Activated CD4-positive, CD25-positive, alpha-beta regulatory T cell treated with anti-CD3 and anti-CD28 coated beads, Interleukin-2, amount 50 U/mL, for 24 hours (primary cell): Measurements from ENCODE around the gene CTSW.
"Not testable (repeated sequence)": the region's sequence is repeated elsewhere in the genome, so short reads cannot be mapped to it uniquely, and the experiment has no call there.

Source experiments
- ATAC-seq, 2 donors: fragments of 150-1000 bp; cut with Tn5 transposase; one replicate each; pipeline ENCODE4 v1.10.0; 2021; ENCODE audit warnings: mild to moderate bottlenecking in 1 of 2, moderate library complexity in 1 of 2

The CTSW gene

GRCh38 chr11:65886826-65887722 is 7.4 kb downstream of the CTSW start:
- ATAC-seq: no peak

DNA sequence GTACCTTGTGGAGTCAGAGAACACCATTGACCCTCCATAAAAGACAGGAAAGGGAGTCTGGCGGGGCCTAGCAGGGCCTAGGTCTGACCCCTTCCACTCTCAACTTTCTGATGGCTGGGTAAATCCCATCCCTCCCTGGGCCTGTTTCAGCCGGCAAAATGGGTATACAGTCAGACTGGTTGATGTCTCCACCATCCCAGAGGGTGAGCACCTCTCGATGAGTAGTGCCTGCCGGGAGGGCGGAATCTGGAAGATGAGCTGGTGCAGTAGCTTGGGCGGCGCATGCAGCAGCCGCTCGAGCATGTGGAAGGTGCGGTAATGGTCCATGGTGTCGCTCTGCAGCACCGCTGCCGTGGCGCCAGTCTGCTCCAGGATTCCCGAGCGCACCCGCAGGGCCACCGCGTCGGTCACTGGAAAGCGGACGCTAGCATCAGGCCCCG is 8.1 kb downstream of the CTSW start:
- no peak for ATAC-seq

DNA sequence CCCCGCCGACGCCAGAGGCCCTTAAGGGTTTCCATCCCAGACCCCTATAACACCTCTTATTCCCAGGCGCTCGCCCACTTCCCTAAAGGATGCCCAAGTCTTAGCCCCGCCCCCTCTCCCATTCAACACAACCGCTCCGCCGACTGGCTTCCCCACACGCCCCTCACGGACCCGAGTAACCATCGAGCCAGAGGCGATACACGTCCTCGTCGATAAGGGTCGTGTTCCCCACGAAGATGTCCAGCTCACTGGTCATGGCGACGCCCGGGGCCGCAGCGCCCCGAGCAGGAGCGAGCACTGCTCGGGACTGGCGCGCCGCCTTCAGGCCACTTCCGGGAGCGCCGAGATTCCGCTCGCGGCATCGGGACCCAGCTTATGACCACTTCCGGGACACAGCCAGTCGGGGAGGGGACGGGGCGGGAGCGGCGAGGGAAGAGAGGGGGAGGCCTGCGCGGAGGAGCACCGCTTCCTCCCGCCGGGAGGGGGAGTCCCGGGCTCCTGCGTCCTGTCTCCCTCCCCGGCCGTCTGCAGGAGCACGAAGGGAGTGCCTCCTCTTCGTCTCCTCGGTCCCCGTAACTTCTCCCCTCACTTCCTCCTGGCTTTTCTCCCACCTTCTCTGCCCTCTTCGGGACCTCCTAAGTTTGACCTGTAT is 8.7 kb downstream of the CTSW start, which contains the start of gene FIBP:
Gene FIBP, minus strand, starts transcription at position 309 of the 652 bp plus-strand sequence. Its CDS starts 53 bp downstream, at position 256.
- peak; percentile 60 to 66 for ATAC-seq

- peak; percentile 64 to 72 for ATAC-seq
Observed at GRCh38 chr11:65890324-65891218, 10.9 kb downstream of the CTSW start, which contains the start of gene CCDC85B. TSS of gene CCDC85B (plus strand) at chr11:65890673. CDS start at chr11:65890784, 111 bp downstream.

- ATAC-seq: no peak
Observed at GRCh38 chr11:65891219-65892136, 11.8 kb downstream of the CTSW start.

GRCh38 chr11:65892137-65892540 is 12.5 kb downstream of the CTSW start:
- not testable (repeated sequence) for ATAC-seq

GRCh38 chr11:65892661-65893317 is 13.2 kb downstream of the CTSW start:
- no peak for ATAC-seq

- ATAC-seq: no peak
Observed at GRCh38 chr11:65894034-65894591, 14.5 kb downstream of the CTSW start.

DNA sequence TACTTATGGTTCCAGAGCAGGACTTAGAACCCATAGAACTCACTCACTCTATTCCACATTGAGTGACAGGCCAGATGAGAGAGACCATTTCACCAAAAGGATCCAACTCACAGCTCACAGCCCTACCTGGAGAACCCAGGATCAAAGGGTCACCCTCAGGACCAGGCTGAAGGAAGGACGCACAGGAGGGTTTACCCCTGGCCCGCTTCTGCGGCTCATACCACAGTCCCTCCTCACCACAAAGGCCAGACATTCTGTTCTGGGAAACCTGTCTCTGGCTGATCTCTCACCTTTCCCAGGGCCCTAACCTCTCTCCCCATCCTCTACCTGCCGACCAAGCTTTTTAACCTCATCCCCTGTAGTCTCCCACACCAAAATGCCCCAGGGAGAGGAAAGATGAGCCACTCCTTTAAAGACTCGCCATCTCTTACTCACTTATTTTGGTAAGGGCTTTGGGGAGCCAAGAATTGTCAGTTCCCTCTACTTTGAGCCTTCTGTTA is 15.9 kb downstream of the CTSW start:
- ATAC-seq: no peak

DNA sequence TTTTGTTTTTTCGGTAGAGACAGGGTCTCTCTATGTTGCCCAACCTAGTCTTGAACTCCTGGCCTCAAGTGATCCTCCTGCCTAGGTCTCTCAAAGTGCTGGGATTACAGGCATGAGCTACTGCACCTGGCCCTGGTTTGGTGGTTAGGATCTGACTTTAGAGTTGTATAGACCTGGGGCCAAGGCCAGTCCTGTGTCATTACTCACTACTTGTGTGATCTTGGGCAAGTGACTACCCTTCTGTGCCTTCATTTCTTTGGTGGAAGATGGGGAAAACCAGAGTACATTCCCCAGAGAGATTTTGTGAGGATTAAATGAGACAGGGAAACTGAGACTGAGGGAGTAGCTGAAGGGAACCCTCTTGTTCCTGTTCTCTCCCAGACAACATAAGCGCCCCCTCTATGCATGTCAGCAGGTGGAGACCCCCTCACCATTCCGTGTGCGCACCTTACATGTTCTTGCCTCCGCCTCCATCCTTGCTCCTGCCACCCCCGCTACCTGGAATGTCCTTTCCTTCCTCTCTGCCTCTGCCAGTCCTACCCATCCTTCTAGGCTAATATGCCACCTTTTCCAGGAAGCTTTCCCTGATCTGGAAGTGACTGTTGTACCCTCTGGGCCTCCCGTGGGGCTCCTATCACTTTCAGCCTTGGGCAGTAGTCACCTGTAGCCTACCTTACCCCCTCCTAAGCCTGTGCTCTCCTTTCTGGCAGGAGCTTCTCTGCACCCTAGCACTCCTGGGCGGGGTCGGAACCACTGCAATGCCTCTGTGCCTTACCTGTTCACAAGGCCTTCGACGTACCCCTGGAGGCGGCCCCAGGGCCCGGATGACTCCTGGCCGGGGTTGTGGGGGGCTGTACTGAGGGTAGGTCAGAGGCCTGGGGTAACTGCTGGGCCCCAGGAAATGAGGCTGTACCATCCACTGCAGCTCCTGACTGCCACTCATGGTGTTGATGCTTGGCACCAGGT is 16.7 kb downstream of the CTSW start:
- no peak for ATAC-seq

GRCh38 chr11:65897020-65897471 is 17.4 kb downstream of the CTSW start:
- ATAC-seq: no peak

DNA sequence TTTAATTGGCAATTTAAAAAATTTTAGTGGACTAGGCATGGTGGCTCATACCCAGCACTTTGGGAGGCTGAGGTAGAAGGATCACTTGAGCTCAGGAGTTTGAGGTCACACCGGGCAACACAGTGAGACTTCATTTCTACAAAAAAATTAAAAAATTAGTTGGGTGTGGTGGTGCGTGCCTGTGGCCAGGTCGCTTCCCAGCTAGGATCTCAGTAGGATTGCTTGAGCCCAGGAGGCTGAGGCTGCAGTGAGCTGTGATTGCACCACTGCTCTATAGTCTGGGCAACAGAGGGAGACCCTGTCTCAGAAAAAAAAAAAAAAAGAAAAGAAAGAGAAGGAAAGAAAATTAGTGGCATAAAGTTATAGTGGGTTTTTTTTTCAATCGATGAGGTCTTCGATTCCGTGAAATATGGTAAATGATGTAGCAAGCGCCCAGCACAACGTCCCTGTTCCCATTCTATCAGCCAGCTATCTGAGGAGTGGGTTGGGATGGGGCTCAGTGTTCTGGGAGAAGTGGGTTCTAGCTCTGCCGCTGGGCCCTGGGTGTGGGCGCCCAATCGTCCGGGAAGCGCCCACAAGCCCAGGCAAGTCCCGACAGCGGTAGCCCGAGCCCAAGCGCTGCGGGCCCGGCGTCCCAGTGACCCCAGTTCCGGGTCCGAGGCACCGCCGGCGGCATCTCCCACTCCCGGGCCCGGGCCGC is 19.2 kb downstream of the CTSW start:
- ATAC-seq: no peak

GRCh38 chr11:65899356-65900124 is 19.9 kb downstream of the CTSW start:
- peak; percentile 50 for ATAC-seq

DNA sequence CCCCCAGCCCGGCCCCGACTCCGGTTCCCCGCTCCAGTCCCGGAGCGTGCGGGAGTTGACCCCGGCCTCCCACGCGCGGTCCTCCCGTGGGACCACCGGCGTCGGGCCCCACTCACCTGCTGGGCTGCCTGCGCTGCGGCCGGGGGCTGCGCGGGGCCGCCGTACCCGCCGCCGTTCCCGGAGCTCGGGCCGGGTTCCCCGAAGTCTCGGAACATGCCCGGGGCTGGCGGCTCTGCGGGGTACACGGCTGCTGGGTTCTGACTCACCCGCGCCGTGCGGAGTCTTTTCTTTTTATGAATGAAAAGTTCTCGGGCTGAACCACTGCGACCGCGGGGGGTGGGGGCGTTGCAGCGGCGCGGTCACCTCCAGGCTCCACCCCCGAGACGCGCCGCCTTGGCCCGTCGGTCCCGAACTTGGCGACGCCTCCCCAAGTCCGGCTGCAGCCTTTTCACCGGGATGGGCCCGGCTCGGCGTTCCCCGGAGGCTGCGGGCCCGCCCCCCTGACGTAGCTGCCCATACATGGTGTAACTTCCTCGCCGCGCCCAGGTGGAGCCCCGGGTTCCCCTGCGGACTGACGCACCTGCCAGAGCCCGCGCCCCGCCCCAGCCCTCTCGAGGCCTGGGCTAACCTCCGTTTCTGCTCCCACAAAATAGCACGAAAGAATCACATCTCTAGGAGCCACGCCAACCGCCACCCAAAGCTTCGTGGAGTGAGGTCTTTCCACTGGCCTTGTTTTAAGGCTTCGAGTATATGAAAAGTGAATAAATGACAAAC is 20.7 kb downstream of the CTSW start, which contains the start of gene FOSL1:
Gene FOSL1, minus strand, starts transcription at position 264 of the 774 bp plus-strand sequence. Its CDS starts 49 bp downstream, at position 215.
- ATAC-seq: peak; percentile 84

DNA sequence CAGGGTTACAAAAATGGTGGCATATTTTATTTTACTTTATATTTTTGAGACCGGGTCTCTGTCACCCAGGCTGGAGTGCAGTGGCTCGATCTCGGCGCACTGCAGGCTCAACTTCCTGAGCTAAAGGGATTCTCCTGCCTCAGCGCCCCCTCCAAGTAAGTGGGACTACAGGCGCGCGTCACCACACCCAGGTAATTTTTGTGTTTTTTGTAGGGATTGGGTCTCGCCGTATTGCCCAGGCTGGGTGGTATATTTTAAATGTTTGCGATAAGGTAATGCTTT is 21.2 kb downstream of the CTSW start:
- no peak for ATAC-seq

GRCh38 chr11:65903068-65903481 is 23.4 kb downstream of the CTSW start:
- ATAC-seq: no peak

DNA sequence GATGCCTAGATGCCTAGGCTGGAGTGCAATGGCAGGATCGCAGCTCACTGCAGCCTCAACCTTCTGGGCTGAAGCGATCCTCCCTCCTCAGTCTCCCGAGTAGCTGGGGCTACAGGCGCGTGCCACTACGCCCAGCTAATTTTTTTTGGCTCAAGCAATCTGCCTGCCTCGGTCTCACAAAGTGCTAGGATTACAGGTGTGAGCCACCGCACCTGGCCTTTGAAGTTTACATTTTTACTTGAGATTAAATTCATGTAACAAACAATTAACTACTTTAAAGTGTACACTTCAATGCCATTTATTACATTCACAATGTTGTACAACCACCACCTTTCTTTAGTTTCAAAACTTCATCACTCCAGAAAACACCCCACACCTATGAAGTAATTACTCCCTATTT is 24.1 kb downstream of the CTSW start:
- no peak for ATAC-seq
